Peyer's patch (tissue), 4 donors: ENCODE results near the gene AKAP1. TPM values are rescaled to one million over a fixed set of nuclear protein-coding genes. Genes with fewer than 3 reads are reported as not detected.
A peak's percentile ranks its signal among the peaks of the same experiment; 100 is the strongest.

Experiments used
- DNase-seq, 3 donors: peaks; one replicate each; pipeline ENCODE4 v3.0.0-alpha.2; 2017 to 2019
- H3K27ac ChIP-seq, 4 donors: fragments of 200-600 bp; sonication (generic); one replicate each; pipeline ENCODE4 v1.5.1; 2016 to 2019
- H3K27me3 ChIP-seq, 2 donors: fragments of 200-600 bp; sonication (generic); one replicate each; pipeline ENCODE4 v1.5.1; 2019
- H3K36me3 ChIP-seq, 3 donors: fragments of 200-600 bp; sonication (generic); one replicate each; pipeline ENCODE4 v1.5.1; 2016 to 2019
- H3K4me1 ChIP-seq, 4 donors: fragments of 200-600 bp; sonication (generic); one replicate each; pipeline ENCODE4 v1.5.1; 2016 to 2019
- H3K4me3 ChIP-seq, 4 donors: fragments of 200-600 bp; sonication (generic); 1 replicate in 3 of 4; 2 replicates in 1 of 4; pipeline ENCODE4 v1.5.1; 2016 to 2019; ENCODE audit warnings: mild to moderate bottlenecking in 1 of 4
- H3K9me3 ChIP-seq, 4 donors: fragments of 200-600 bp; sonication (generic); one replicate each; pipeline ENCODE4 v1.5.1; 2016 to 2019; ENCODE audit warnings: mild to moderate bottlenecking in 1 of 4
- CTCF ChIP-seq, 6 experiments: fragments of 450-650 bp in 4 of 6; fragments of 200-600 bp in 2 of 6; sonication (generic) in 1 of 6; IDR thresholded peaks; one replicate each; pipeline ENCODE4 v1.5.1; 2017 to 2019; ENCODE audit warnings: antibody characterized with exemption in 6 of 6, mild to moderate bottlenecking in 3 of 6, moderate library complexity in 1 of 6
- POLR2A ChIP-seq, 2 donors: fragments of 450-650 bp; IDR thresholded peaks; one replicate each; pipeline ENCODE4 v1.5.1; 2017; ENCODE audit warnings: antibody characterized with exemption in 2 of 2, mild to moderate bottlenecking in 2 of 2, moderate library complexity in 2 of 2
- total RNA-seq, 4 donors: library from RNA; depleted of rRNA; stranded (reverse); fragments of >200 nt; gene quantifications; one replicate each; pipeline ENCODE4 v1.1.0, GENCODE V29; 2016

The AKAP1 gene
- total RNA-seq, 4 donors from 2014 or later = 123 to 203 (median 166) TPM

GRCh38 chr17:57043276-57043675 lies 41.8 kb upstream of the AKAP1 start:
- no peak overlapping the region for H3K4me3 ChIP-seq
- no peak overlapping the region for H3K27ac ChIP-seq
- peaks cover 0 to 6% of the 10 kb centered on the region in 2 donors for H3K27me3 ChIP-seq
- H3K4me1 ChIP-seq = peaks cover 0 to 7% (median 2%) of the 10 kb centered on the region in 4 donors
- H3K9me3 ChIP-seq = no peaks in the 10 kb centered on the region
- DNase-seq = no peak
- no peaks in the 10 kb centered on the region for H3K36me3 ChIP-seq
- TF ChIP-seq CTCF (IDR thresholded peaks at IDR 0.05) (no peak), POLR2A (IDR thresholded peaks at IDR 0.05) (no peak)

- Histone ChIP-seq H3K27me3 (peaks cover 0 to 6% of the 10 kb centered on the region in 2 donors), H3K4me1 (peaks cover 0 to 7% (median 2%) of the 10 kb centered on the region in 4 donors), H3K36me3 (no peaks in the 10 kb centered on the region), H3K27ac (no peak overlapping the region), H3K4me3 (peak overlapping the region; percentile 23 to 44 (median 32)), H3K9me3 (no peaks in the 10 kb centered on the region)
- no peak for TF ChIP-seq POLR2A (IDR thresholded peaks at IDR 0.05)
- TF ChIP-seq CTCF (IDR thresholded peaks at IDR 0.05) = no peak
- DNase-seq = peak in 1 of 3 donors; percentile 48
Measured at GRCh38 chr17:57044976-57045867, 39.8 kb upstream of the AKAP1 start.

- TF ChIP-seq CTCF (IDR thresholded peaks at IDR 0.05) (no peak), POLR2A (IDR thresholded peaks at IDR 0.05) (no peak)
- no peaks in the 10 kb centered on the region for H3K9me3 ChIP-seq
Measured at GRCh38 chr17:57045868-57046704, 39.0 kb upstream of the AKAP1 start.

GRCh38 chr17:57046749-57047148 lies 38.3 kb upstream of the AKAP1 start:
- Histone ChIP-seq H3K27me3 (peaks cover 0 to 6% of the 10 kb centered on the region in 2 donors), H3K4me1 (peaks cover 0 to 7% (median 2%) of the 10 kb centered on the region in 4 donors), H3K27ac (no peak overlapping the region), H3K9me3 (no peaks in the 10 kb centered on the region), H3K4me3 (peak overlapping the region in 3 of 4 donors; percentile 28 to 44 (median 36)), H3K36me3 (no peaks in the 10 kb centered on the region)
- peak in 1 of 3 donors; percentile 50 for DNase-seq
- TF ChIP-seq POLR2A (IDR thresholded peaks at IDR 0.05) (no peak), CTCF (IDR thresholded peaks at IDR 0.05) (no peak)

More at GRCh38 chr17:57045868-57046704, 39.0 kb upstream of the AKAP1 start:
- Histone ChIP-seq H3K27ac (no peak overlapping the region), H3K4me3 (peak overlapping the region; percentile 23 to 44 (median 32)), H3K4me1 (peaks cover 0 to 7% (median 2%) of the 10 kb centered on the region in 4 donors), H3K36me3 (no peaks in the 10 kb centered on the region), H3K27me3 (peaks cover 0 to 6% of the 10 kb centered on the region in 2 donors)
- peak; percentile 18 to 59 (median 51) for DNase-seq

- no peaks in the 10 kb centered on the region for H3K36me3 ChIP-seq
- no peaks in the 10 kb centered on the region for H3K9me3 ChIP-seq
- DNase-seq = no peak
- peaks cover 0 to 7% (median 2%) of the 10 kb centered on the region in 4 donors for H3K4me1 ChIP-seq
- H3K4me3 ChIP-seq = no peak overlapping the region
- TF ChIP-seq POLR2A (IDR thresholded peaks at IDR 0.05) = no peak
- TF ChIP-seq CTCF (IDR thresholded peaks at IDR 0.05) = no peak
- no peak overlapping the region for H3K27ac ChIP-seq
- H3K27me3 ChIP-seq = peaks cover 0 to 6% of the 10 kb centered on the region in 2 donors
Measured at GRCh38 chr17:57048096-57048495, 37.0 kb upstream of the AKAP1 start.
